GM23248 (cell line): ENCODE data around the gene ABR. TPM values are rescaled to one million over a fixed set of nuclear protein-coding genes. Genes with fewer than 3 reads are reported as not detected.

Experiments
- DNase-seq: peaks from one replicate; pipeline ENCODE4 v3.0.0-alpha.2; 2015
- H2AFZ ChIP-seq: fragments of 200-600 bp; sonication (generic); 2 replicates; pipeline ENCODE4 v1.6.1; 2016; ENCODE audit warnings: antibody characterized with exemption
- H3F3A ChIP-seq: fragments of 200-600 bp; sonication (generic); 2 replicates; pipeline ENCODE4 v1.6.1; 2016; ENCODE audit warnings: mild to moderate bottlenecking, antibody characterized with exemption, mixed run types; ENCODE audit not compliant: insufficient read depth
- H3K27ac ChIP-seq: fragments of 200-600 bp; sonication (generic); 2 replicates; pipeline ENCODE4 v1.5.1; 2016; ENCODE audit warnings: mild to moderate bottlenecking
- H3K27me3 ChIP-seq: fragments of 200-600 bp; sonication (generic); replicated peaks from 2 replicates; pipeline ENCODE4 v1.6.1; 2016; ENCODE audit warnings: mild to moderate bottlenecking; ENCODE audit not compliant: insufficient read depth
- H3K36me3 ChIP-seq: fragments of 200-600 bp; sonication (generic); 2 replicates; pipeline ENCODE4 v1.6.1; 2016; ENCODE audit warnings: low read depth, mild to moderate bottlenecking
- H3K4me1 ChIP-seq: fragments of 200-600 bp; sonication (generic); 2 replicates; pipeline ENCODE4 v1.6.1; 2016; ENCODE audit warnings: mild to moderate bottlenecking; ENCODE audit not compliant: insufficient read depth
- H3K4me2 ChIP-seq: fragments of 200-600 bp; sonication (generic); one replicate; pipeline ENCODE4 v1.6.1; 2016; ENCODE audit warnings: mild to moderate bottlenecking; ENCODE audit not compliant: unreplicated experiment
- H3K4me3 ChIP-seq: fragments of 200-600 bp; sonication (generic); 2 replicates; pipeline ENCODE4 v1.5.1; 2016; ENCODE audit warnings: mild to moderate bottlenecking
- H3K79me2 ChIP-seq: fragments of 200-600 bp; sonication (generic); 2 replicates; pipeline ENCODE4 v1.6.1; 2016; ENCODE audit warnings: mild to moderate bottlenecking; ENCODE audit not compliant: insufficient read depth
- H3K9ac ChIP-seq: fragments of 200-600 bp; sonication (generic); 2 replicates; pipeline ENCODE4 v1.6.1; 2016; ENCODE audit warnings: mild to moderate bottlenecking
- H3K9me2 ChIP-seq: fragments of 200-600 bp; sonication (generic); 2 replicates; pipeline ENCODE4 v1.6.1; 2016; ENCODE audit warnings: mixed run types, mild to moderate bottlenecking, moderate library complexity; ENCODE audit not compliant: insufficient read depth
- H3K9me3 ChIP-seq: fragments of 200-600 bp; sonication (generic); one replicate; pipeline ENCODE4 v1.6.1; 2017; ENCODE audit warnings: low read depth
- H4K20me1 ChIP-seq: fragments of 200-600 bp; sonication (generic); 2 replicates; pipeline ENCODE4 v1.6.0; 2016; ENCODE audit not compliant: insufficient read depth
- EZH2 ChIP-seq: fragments of 200-600 bp; sonication (generic); IDR thresholded peaks from 2 replicates; pipeline ENCODE4 v1.6.1; 2018; ENCODE audit warnings: antibody characterized with exemption, mild to moderate bottlenecking; ENCODE audit not compliant: insufficient read depth, poor library complexity, severe bottlenecking
- EZH2phosphoT487 ChIP-seq: fragments of 200-600 bp; sonication (generic); IDR thresholded peaks from 2 replicates; pipeline ENCODE4 v1.6.1; 2018; ENCODE audit warnings: antibody characterized with exemption, moderate library complexity, mild to moderate bottlenecking, low read depth; ENCODE audit not compliant: insufficient read depth
- WGBS, 2 experiments: methylation state at CpG; one replicate each; pipeline ENCODE4 v1.1.6; 2015 to 2017; ENCODE audit warnings: low lambda C conversion rate in 2 of 2, low coverage in 1 of 2; ENCODE audit errors: missing lambda C conversion rate in 2 of 2; 5-methylcytosine and 5-hydroxymethylcytosine counted together
- in situ Hi-C: fragments of 300-500 bp; cut with MboI; formaldehyde crosslinking; loops from 2 replicates; pipeline ENCODE4 v1.15.0; 2020
- polyA plus RNA-seq: library from polyadenylated mRNA; unstranded; fragments of >200 nt; fragmentation: Nextera tagmentation; extraction: Ambion mirVana; gene quantifications from 2 replicates; pipeline ENCODE4 v1.2.1, GENCODE V29; 2016
- total RNA-seq: library from RNA; depleted of rRNA; stranded (reverse); fragments of >200 nt; shearing (Covaris generic); gene quantifications from 2 replicates; pipeline ENCODE4 v1.2.3, GENCODE V29; 2014

ABR gene
- total and polyA plus RNA-seq, 2 experiments from 2014 or later: 24.4 to 38.2 TPM

DNA sequence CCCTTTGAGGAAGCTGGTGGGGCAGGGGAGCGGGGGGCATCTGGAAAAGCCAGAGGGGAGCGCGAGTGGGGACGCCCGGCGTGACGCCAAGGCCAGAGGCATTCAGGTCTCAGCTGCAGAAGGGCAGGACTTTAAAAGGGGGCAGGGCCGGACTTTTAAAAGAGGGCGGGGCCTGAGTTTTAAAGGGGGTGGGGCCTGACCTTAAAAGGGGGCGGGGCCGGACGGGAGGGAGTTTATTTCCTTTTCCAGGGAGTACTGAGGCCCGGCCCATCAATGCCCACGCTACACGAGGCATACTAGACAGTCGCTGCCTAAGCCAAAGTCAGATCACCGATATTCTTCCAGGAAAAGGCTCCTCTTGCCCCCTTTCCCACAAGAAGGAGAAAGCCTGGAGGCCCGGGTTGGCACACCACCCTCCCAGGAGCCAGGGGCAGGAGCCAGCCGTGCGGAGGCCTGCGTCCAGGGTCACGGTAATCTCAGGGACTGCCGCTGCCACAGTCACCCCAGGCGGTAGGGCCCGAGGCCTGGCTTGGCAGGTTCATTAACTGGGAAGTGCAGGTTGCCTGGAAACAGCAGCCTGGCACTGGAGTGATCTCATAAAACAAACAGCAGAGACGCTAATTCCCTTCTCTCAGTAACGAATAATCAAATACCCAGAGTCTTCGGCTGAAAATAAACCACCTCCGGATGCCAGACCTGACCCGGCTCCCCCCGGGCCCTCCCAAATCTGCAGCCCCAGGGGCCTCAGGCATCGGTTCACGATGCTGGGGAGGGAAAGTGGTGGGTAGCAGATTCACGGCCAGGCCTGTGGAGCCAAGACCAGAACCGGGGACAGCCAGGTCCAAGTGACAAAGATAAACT, 92.2 kb downstream of the ABR start:
- no peaks in the 10 kb centered on the region for H3K9me3 ChIP-seq
- H3K27ac ChIP-seq: peak overlapping the region; percentile 24; the same call in 1 of the 2 replicates

DNA sequence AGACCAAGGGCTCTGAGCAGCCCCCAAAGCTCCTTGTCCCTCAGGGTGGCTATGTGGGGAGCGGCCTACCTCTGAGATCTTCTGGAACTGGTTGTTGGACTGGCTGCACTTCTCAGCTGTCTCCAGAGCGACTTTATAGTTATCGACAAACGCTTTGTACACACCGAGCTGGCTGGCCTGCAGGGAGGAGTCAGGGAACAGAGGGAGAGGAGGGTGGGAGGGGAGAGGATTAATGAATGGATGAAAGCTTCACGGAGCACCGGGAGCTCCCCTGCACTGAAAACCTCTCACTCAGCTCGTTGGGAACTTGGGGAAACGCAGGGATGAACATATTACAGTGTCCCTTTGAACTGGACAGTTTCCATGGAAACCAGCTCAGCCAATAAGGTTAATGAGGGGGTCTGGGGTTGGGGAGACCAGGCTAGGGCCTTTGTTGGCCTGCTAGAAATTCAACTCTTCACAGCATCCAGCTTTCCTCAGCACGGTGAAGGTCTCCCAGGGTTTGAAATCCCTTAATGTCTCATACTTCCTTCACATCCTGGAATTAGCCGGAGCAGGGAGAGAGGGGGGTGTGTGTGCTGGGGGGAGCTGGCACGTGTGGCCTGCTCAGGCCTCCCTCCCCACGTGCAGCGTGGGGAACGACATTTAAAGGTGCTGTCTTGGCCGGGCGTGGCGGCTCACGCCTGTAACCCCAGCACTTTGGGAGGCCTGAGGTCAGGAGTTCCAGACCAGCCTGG, 96.2 kb downstream of the ABR start:
- 61 to 63% methylated on average over 19 of the region's 19 CpGs for WGBS, 2 experiments
- H3K9ac ChIP-seq: no peak overlapping the region
- H3K36me3 ChIP-seq: no peaks in the 10 kb centered on the region
- no peaks in the 10 kb centered on the region for H4K20me1 ChIP-seq
- no peak overlapping the region for H3K4me2 ChIP-seq
- H3K9me3 ChIP-seq: no peaks in the 10 kb centered on the region
- H3F3A ChIP-seq: peaks cover 9% of the 10 kb centered on the region; the same call in 1 of the 2 replicates
- no peak overlapping the region for H2AFZ ChIP-seq
- H3K9me2 ChIP-seq: no peaks in the 10 kb centered on the region
- H3K79me2 ChIP-seq: no peaks in the 10 kb centered on the region
- no peaks in the 10 kb centered on the region for H3K27me3 ChIP-seq
- TF ChIP-seq EZH2 (no peak), EZH2phosphoT487 (no peak)
- H3K4me1 ChIP-seq: peaks cover 22% of the 10 kb centered on the region
- DNase-seq: peak; percentile 51
- no peak overlapping the region for H3K4me3 ChIP-seq
- in situ Hi-C loops: no loop called here
- H3K27ac ChIP-seq: no peak overlapping the region

More for the DNA sequence above, 92.2 kb downstream of the ABR start:
- no peaks in the 10 kb centered on the region for H4K20me1 ChIP-seq
- in situ Hi-C loops: no loop called here
- TF ChIP-seq EZH2phosphoT487 (no peak), EZH2 (no peak)
- H3K4me1 ChIP-seq: 0 out of 2 replicates have a peak, but pooled peaks cover under 1% of the 10 kb centered on the region
- 28 to 33% methylated on average over 23 to 35 of the region's 35 CpGs for WGBS, 2 experiments
- 0 out of 2 replicates have a peak overlapping the region, but pooled peaks have one; percentile 7 for H3K9ac ChIP-seq
- H3K4me2 ChIP-seq: no peak overlapping the region
- H3K79me2 ChIP-seq: no peaks in the 10 kb centered on the region
- H3K9me2 ChIP-seq: no peaks in the 10 kb centered on the region
- no peak overlapping the region for H2AFZ ChIP-seq
- DNase-seq: peak; percentile 67
- no peaks in the 10 kb centered on the region for H3K27me3 ChIP-seq
- peaks cover 7% of the 10 kb centered on the region; the same call in 1 of the 2 replicates for H3F3A ChIP-seq
- H3K4me3 ChIP-seq: no peak overlapping the region
- no peaks in the 10 kb centered on the region for H3K36me3 ChIP-seq

DNA sequence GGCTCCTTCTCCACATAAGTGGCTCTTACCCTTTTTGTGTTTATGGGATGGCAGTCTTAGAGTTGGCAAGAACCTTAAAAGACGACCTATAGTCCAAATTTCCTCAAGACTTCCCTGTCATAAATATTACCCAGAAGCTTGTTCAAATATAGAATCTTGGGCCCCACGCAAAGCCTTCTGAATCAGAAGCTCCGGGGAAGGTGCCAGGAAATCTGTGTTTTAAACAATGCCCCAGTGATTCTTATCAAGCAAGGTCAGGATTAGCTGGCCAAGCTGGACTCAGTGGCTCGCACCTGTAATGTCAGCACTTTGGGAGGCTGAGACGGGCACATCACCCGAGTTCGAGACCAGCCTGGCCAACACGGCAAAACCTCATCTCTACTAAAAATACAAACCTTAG, 97.2 kb downstream of the ABR start:
- Histone ChIP-seq H3K36me3 (no peaks in the 10 kb centered on the region), H3K79me2 (no peaks in the 10 kb centered on the region), H3K27ac (no peak overlapping the region), H3K9me2 (no peaks in the 10 kb centered on the region), H4K20me1 (no peaks in the 10 kb centered on the region), H3K4me1 (peaks cover 22% of the 10 kb centered on the region), H3F3A (peaks cover 9% of the 10 kb centered on the region; the same call in 1 of the 2 replicates), H3K27me3 (no peaks in the 10 kb centered on the region), H2AFZ (no peak overlapping the region), H3K9me3 (no peaks in the 10 kb centered on the region), H3K9ac (no peak overlapping the region), H3K4me2 (no peak overlapping the region), H3K4me3 (no peak overlapping the region)
- peak; percentile 83 for DNase-seq
- in situ Hi-C loops: no loop called here
- WGBS, 2 experiments: 57 to 60% methylated on average over 8 of the region's 8 CpGs
- TF ChIP-seq EZH2phosphoT487: no peak
- TF ChIP-seq EZH2: no peak

DNA sequence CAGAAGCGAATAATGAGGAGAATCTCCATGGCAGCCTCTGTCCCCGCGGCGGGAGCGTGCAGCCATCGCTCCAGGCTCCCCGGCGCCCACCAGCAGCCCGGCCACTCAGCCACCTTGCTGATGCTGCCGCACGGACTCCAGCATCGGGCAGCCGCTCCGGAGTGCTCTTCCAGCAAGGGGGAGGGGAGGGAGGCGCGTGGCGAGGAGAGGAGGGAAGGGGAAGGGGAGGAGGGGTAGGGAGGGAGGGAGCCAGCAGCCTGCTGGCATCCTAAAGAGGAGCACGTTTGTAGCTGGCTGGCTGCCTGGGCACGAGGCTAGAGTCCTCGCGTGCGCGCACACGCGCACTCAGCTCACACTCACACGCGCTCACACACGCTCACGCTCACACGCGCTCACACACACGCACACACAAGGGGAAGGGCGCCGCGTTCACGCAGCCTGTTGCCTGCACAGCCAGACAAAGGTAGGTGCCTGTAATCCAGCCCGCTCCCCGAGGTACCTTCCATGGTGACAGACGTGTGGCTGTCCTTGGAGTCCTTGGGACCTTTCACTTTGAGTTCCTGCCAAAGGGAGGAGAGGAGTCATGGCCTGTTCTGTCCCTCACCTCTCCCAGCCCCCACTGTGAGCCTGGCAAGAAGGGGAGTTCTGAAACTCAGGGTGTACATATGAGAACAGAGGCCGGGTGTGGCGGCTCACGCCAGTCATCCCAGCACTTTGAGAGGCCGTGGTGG, 100.8 kb downstream of the ABR start:
- Histone ChIP-seq H3K4me2 (no peak overlapping the region), H3K27me3 (no peaks in the 10 kb centered on the region), H3K4me1 (peaks cover 22% of the 10 kb centered on the region), H3K27ac (no peak overlapping the region), H3K36me3 (no peaks in the 10 kb centered on the region), H3K79me2 (no peaks in the 10 kb centered on the region), H3K9ac (no peak overlapping the region), H3K9me3 (no peaks in the 10 kb centered on the region), H2AFZ (no peak overlapping the region), H4K20me1 (no peaks in the 10 kb centered on the region), H3F3A (peaks cover 9% of the 10 kb centered on the region; the same call in 1 of the 2 replicates), H3K4me3 (no peak overlapping the region), H3K9me2 (no peaks in the 10 kb centered on the region)
- in situ Hi-C loops: no loop called here
- no peak for DNase-seq
- 85 to 94% methylated on average over 32 to 43 of the region's 43 CpGs for WGBS, 2 experiments
- TF ChIP-seq EZH2 (no peak), EZH2phosphoT487 (no peak)
